GM12864 (cell line): ENCODE results near the gene MTMR2.

Experiments
- DNase-seq: peaks from one replicate; pipeline ENCODE4 v3.0.0-alpha.2; 2011; ENCODE audit warnings: low read depth
- H3K4me3 ChIP-seq: 2 replicates; pipeline ENCODE4 v1.5.1; 2011; ENCODE audit warnings: mild to moderate bottlenecking, low read depth, low read length, control low read depth
- CTCF ChIP-seq: IDR thresholded peaks from 2 replicates; pipeline ENCODE4 v1.5.1; 2011; ENCODE audit warnings: low read depth, mild to moderate bottlenecking, moderate library complexity, low read length, control low read depth, inconsistent platforms; ENCODE audit errors: missing control alignments

MTMR2 gene

GRCh38 chr11:95923728-95924413, at the start of gene MTMR2:
MTMR2 (minus strand) TSS chr11:95924107; CDS start chr11:95923954, 153 bp downstream.
- TF ChIP-seq CTCF = no peak
- peak within 1 kb of the TSS; percentile 83 for H3K4me3 ChIP-seq
- DNase-seq = peak; percentile 29

GRCh38 chr11:95972060-95972459, 48.2 kb upstream of the MTMR2 start:
- no peak for DNase-seq
- no peak overlapping the region for H3K4me3 ChIP-seq
- no peak for TF ChIP-seq CTCF

- peak; percentile 14 for TF ChIP-seq CTCF
- H3K4me3 ChIP-seq = no peak overlapping the region
- DNase-seq = no peak
These were observed 44.7 kb upstream of the MTMR2 start for GRCh38 chr11:95968585-95968984.

- DNase-seq = no peak
- TF ChIP-seq CTCF = no peak
- no peak overlapping the region for H3K4me3 ChIP-seq
These were observed 40.4 kb upstream of the MTMR2 start for GRCh38 chr11:95964281-95964680.

- no peak overlapping the region for H3K4me3 ChIP-seq
- TF ChIP-seq CTCF = no peak
- no peak for DNase-seq
These were observed 37.9 kb upstream of the MTMR2 start for GRCh38 chr11:95961758-95962157.

GRCh38 chr11:95950905-95951304, 27.0 kb upstream of the MTMR2 start:
- no peak for TF ChIP-seq CTCF
- no peak overlapping the region for H3K4me3 ChIP-seq
- no peak for DNase-seq

- no peak for TF ChIP-seq CTCF
- DNase-seq = no peak
- no peak overlapping the region for H3K4me3 ChIP-seq
These were observed 24.7 kb upstream of the MTMR2 start for GRCh38 chr11:95948637-95949036.
